Osteocyte (in vitro differentiated cells): ENCODE data around the gene MMRN1. TPM values are rescaled to one million over a fixed set of nuclear protein-coding genes. Genes with fewer than 3 reads are reported as not detected.

Experiments
- DNase-seq: peaks from one replicate; pipeline ENCODE4 v3.0.0; 2021; ENCODE audit warnings: mixed read lengths; ENCODE audit not compliant: unreplicated experiment; ENCODE audit errors: extremely low spot score
- H3K27ac Mint-ChIP-seq: one replicate; pipeline ENCODE4 v1.8.0; 2021; ENCODE audit warnings: mild to moderate bottlenecking, mixed read lengths; ENCODE audit not compliant: unreplicated experiment
- H3K27me3 Mint-ChIP-seq: one replicate; pipeline ENCODE4 v1.8.0; 2021; ENCODE audit warnings: mixed read lengths; ENCODE audit not compliant: unreplicated experiment
- H3K36me3 Mint-ChIP-seq: one replicate; pipeline ENCODE4 v1.8.0; 2021; ENCODE audit warnings: mixed read lengths; ENCODE audit not compliant: unreplicated experiment
- H3K4me1 Mint-ChIP-seq: one replicate; pipeline ENCODE4 v1.8.0; 2021; ENCODE audit warnings: mixed read lengths; ENCODE audit not compliant: unreplicated experiment
- H3K4me3 Mint-ChIP-seq: one replicate; pipeline ENCODE4 v1.8.0; 2021; ENCODE audit warnings: mild to moderate bottlenecking, moderate library complexity, mixed read lengths; ENCODE audit not compliant: unreplicated experiment
- H3K9me3 Mint-ChIP-seq: one replicate; pipeline ENCODE4 v1.8.0; 2021; ENCODE audit warnings: mixed read lengths; ENCODE audit not compliant: unreplicated experiment
- total RNA-seq: library from RNA; stranded (reverse); gene quantifications from 2 replicates; pipeline ENCODE4 v1.2.1, GENCODE V29; 2021
- TF ChIP-seq, protein P1 (sequence below): fragments of 200-600 bp; sonication (generic); IDR thresholded peaks from 2 replicates; pipeline ENCODE4 v1.5.0; 2021; ENCODE audit warnings: antibody characterized with exemption, mild to moderate bottlenecking, moderate library complexity

Gene MMRN1
- total RNA-seq, 1 donor from 2014 or later: not detected

DNA sequence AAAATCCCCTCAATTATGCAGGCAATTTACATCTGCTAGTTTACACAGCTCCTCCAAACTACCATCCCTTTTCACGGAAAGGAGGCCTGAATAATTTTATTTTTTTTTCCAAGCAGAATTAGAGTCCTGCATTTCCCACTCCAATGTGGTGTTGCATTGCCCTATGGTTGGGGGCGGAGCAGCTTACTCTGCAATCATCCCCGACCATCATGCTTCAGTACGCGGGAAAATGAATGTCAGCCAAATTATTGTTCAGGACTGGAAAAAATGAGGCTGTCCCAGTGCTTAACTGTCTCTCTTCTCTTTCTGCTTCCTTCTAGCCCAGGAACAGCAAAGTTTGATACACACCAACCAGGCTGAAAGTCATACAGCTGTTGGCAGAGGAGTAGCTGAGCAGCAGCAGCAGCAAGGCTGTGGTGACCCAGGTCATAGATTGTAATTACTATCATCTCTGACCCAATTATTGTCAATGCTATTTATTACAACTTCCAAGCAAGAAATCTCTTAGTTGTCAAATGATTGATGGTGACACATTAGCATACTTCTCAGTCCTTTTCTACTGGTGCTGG is 28.3 kb downstream of the MMRN1 start:
- TF ChIP-seq, protein P1, sequence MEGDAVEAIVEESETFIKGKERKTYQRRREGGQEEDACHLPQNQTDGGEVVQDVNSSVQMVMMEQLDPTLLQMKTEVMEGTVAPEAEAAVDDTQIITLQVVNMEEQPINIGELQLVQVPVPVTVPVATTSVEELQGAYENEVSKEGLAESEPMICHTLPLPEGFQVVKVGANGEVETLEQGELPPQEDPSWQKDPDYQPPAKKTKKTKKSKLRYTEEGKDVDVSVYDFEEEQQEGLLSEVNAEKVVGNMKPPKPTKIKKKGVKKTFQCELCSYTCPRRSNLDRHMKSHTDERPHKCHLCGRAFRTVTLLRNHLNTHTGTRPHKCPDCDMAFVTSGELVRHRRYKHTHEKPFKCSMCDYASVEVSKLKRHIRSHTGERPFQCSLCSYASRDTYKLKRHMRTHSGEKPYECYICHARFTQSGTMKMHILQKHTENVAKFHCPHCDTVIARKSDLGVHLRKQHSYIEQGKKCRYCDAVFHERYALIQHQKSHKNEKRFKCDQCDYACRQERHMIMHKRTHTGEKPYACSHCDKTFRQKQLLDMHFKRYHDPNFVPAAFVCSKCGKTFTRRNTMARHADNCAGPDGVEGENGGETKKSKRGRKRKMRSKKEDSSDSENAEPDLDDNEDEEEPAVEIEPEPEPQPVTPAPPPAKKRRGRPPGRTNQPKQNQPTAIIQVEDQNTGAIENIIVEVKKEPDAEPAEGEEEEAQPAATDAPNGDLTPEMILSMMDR: no peak
- Mint-ChIP-seq H3K27me3 (peaks cover 9% of the 10 kb centered on the region), H3K9me3 (no peaks in the 10 kb centered on the region), H3K4me1 (no peaks in the 10 kb centered on the region), H3K4me3 (no peak overlapping the region), H3K27ac (no peak overlapping the region), H3K36me3 (no peaks in the 10 kb centered on the region)
- DNase-seq: no peak

DNA sequence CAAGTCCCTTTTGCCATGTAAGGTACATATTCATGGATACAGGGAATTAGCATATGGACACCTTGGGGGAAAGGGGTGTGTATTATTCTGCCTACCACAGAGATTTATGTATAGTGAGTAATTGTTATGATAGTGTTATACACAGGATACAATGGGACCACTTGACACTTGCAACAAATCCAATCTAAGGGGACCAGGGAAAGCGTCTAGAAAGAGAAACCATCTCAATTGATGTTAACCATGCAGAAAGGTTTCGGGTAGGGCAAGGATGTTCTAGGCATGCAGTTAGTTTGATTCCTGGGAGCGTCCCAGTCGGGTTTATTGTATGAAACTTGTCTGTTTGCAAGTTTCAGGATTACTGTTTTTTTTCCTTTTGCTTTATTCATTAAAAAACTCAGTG is 34.2 kb downstream of the MMRN1 start:
- no peak overlapping the region for H3K4me3 Mint-ChIP-seq
- no peaks in the 10 kb centered on the region for H3K4me1 Mint-ChIP-seq
- DNase-seq: no peak
- no peak overlapping the region for H3K27ac Mint-ChIP-seq
- H3K36me3 Mint-ChIP-seq: no peaks in the 10 kb centered on the region
- no peaks in the 10 kb centered on the region for H3K9me3 Mint-ChIP-seq
- TF ChIP-seq, protein P1: no peak
- no peaks in the 10 kb centered on the region for H3K27me3 Mint-ChIP-seq

DNA sequence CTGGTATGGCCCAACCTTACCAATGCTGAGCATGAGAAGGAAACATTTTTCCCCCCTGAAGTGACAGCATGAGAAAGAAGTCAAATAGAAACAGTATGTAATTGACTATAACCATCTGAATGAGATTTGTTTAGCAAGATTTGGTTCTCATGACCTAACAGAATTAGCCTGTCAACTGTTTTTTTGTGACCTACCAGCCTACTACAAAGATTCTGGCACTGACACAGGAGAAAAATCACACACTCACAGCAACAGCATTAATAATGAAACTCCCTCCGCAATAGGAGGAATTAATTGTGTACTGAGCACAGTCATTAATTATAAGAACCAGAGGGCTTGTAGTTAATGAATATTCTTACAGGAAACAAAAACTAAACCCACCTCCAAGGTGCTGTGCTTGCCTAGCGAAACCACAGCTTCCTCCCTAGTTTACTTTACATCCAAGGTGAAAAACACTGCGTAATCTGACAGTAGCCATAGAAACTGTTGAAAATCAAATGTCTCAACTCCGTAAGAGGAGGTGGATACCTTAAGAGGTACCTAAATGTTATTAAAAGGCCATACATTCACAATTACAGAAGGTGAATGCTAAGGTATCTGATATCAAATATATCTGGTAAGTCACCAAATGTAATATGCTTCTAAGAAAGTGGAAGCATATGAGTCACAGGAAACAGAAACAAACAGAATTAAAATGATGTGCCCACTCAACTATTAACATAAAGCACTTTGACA is 34.9 kb downstream of the MMRN1 start:
- Mint-ChIP-seq H3K36me3 (no peaks in the 10 kb centered on the region), H3K27ac (no peak overlapping the region), H3K27me3 (no peaks in the 10 kb centered on the region), H3K9me3 (no peaks in the 10 kb centered on the region), H3K4me1 (no peaks in the 10 kb centered on the region), H3K4me3 (no peak overlapping the region)
- TF ChIP-seq, protein P1: no peak
- no peak for DNase-seq

DNA sequence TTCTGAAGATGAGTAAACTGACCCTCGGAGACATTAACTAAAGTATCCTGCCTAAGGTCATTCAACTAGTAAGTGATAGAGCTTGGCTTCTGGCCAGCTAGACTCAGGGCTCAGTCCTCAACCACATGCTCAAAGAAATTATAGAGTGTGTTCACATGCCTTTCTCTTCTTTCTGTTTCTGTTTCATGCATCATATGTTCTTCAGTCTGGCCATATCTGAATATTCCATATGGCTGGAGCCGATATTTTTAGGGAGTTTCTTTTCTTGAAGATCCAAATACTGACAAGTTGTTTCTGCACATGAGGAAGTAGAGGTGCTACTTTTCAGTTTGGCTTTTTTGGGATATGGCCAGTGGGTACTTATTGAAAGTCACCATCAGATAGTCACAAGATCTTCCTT is 44.9 kb downstream of the MMRN1 start:
- TF ChIP-seq, protein P1: no peak
- Mint-ChIP-seq H3K27ac (no peak overlapping the region), H3K9me3 (no peaks in the 10 kb centered on the region), H3K27me3 (no peaks in the 10 kb centered on the region), H3K4me1 (peaks cover 2% of the 10 kb centered on the region), H3K4me3 (no peak overlapping the region), H3K36me3 (no peaks in the 10 kb centered on the region)
- DNase-seq: no peak

DNA sequence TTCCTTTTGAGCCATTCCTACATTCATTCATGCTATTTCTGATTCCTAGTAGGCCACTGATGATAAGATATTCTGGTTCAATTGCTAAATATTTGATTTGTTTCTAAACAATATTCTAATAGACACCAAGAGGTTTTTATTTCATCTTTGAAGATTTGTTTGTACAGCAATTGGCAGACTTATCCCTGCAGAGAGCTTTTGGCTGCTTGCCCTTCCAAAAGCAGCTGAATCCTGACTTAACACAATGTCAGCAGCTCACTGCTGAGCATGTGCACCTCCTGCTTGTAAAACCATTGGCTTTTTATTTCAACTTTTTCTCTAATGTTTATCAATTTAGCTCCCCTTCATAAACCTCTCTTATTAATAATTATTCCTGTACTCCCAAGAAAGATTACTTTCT is 45.3 kb downstream of the MMRN1 start:
- TF ChIP-seq, protein P1: no peak
- H3K4me1 Mint-ChIP-seq: peaks cover 2% of the 10 kb centered on the region
- H3K36me3 Mint-ChIP-seq: no peaks in the 10 kb centered on the region
- H3K27me3 Mint-ChIP-seq: no peaks in the 10 kb centered on the region
- H3K27ac Mint-ChIP-seq: no peak overlapping the region
- no peak overlapping the region for H3K4me3 Mint-ChIP-seq
- H3K9me3 Mint-ChIP-seq: no peaks in the 10 kb centered on the region
- DNase-seq: no peak
